Mucosa of gallbladder (tissue), 1 donor: Measurements from ENCODE around the gene SPNS2. TPM values are rescaled to one million over a fixed set of nuclear protein-coding genes. Genes with fewer than 3 reads are reported as not detected.
A peak's percentile ranks its signal among the peaks of the same experiment; 100 is the strongest.
"Not testable (repeated sequence)": the region's sequence is repeated elsewhere in the genome, so short reads cannot be mapped to it uniquely, and the experiment has no call there.

Experiments
- DNase-seq: peaks from one replicate; pipeline ENCODE4 v3.0.0-alpha.2; 2020; ENCODE audit warnings: low spot score
- total RNA-seq: library from RNA; stranded (reverse); gene quantifications from one replicate; pipeline ENCODE4 v1.2.1, GENCODE V29; 2021
- donor health status: DM: no; HTN: no; CAD: no.

Gene SPNS2
- total RNA-seq, 1 donor from 2014 or later, result 158 TPM

- peak; percentile 49 for DNase-seq
These were observed 68.1 kb downstream of the SPNS2 start for GRCh38 chr17:4566785-4567184.

GRCh38 chr17:4569591-4569990 is 70.9 kb downstream of the SPNS2 start:
- no peak for DNase-seq

GRCh38 chr17:4572131-4572530 is 73.5 kb downstream of the SPNS2 start:
- no peak for DNase-seq

- no peak for DNase-seq
These were observed 74.4 kb downstream of the SPNS2 start for GRCh38 chr17:4573115-4573514.

GRCh38 chr17:4573669-4574068 is 75.0 kb downstream of the SPNS2 start:
- no peak for DNase-seq

GRCh38 chr17:4574448-4575045 is 75.9 kb downstream of the SPNS2 start:
- no peak for DNase-seq

- no peak for DNase-seq
These were observed 77.5 kb downstream of the SPNS2 start for GRCh38 chr17:4576161-4576558.

GRCh38 chr17:4576729-4577322 is 78.1 kb downstream of the SPNS2 start:
- no peak for DNase-seq

- DNase-seq, result no peak
These were observed 78.8 kb downstream of the SPNS2 start for GRCh38 chr17:4577386-4577993.

- DNase-seq, result not testable (repeated sequence)
These were observed 79.7 kb downstream of the SPNS2 start for GRCh38 chr17:4578349-4578748.

GRCh38 chr17:4579678-4580077 is 81.0 kb downstream of the SPNS2 start:
- DNase-seq, result no peak

GRCh38 chr17:4580291-4580690 is 81.6 kb downstream of the SPNS2 start:
- no peak for DNase-seq

GRCh38 chr17:4582101-4582501 is 83.4 kb downstream of the SPNS2 start:
- no peak for DNase-seq

- DNase-seq, result no peak
These were observed 84.0 kb downstream of the SPNS2 start for GRCh38 chr17:4582691-4583090.

GRCh38 chr17:4583206-4583605 is 84.5 kb downstream of the SPNS2 start:
- DNase-seq, result no peak

- DNase-seq, result no peak
These were observed 85.1 kb downstream of the SPNS2 start for GRCh38 chr17:4583782-4584100.

GRCh38 chr17:4584101-4584916 is 85.6 kb downstream of the SPNS2 start, which contains the start of gene SMTNL2:
TSS of gene SMTNL2 (plus strand) at chr17:4584529. CDS start at chr17:4584606, 77 bp downstream.
- no peak for DNase-seq

GRCh38 chr17:4584917-4585637 is 86.4 kb downstream of the SPNS2 start:
- DNase-seq, result no peak

- DNase-seq, result no peak
These were observed 86.9 kb downstream of the SPNS2 start for GRCh38 chr17:4585638-4585994.

GRCh38 chr17:4586043-4586442 is 87.4 kb downstream of the SPNS2 start:
- no peak for DNase-seq

- DNase-seq, result no peak
These were observed 88.5 kb downstream of the SPNS2 start for GRCh38 chr17:4587195-4587594.

GRCh38 chr17:4587803-4588202 is 89.1 kb downstream of the SPNS2 start:
- no peak for DNase-seq
